Left hindlimb (tissue), 1 donor: Measurements from ENCODE around the gene AMIGO3.
"Not testable (repeated sequence)": the region's sequence is repeated elsewhere in the genome, so short reads cannot be mapped to it uniquely, and the experiment has no call there.

Source experiments
- DNase-seq: peaks from one replicate; pipeline ENCODE4 v3.0.0-alpha.2; 2018

Gene AMIGO3

GRCh38 chr3:49686346-49686745, 33.1 kb downstream of the AMIGO3 start:
- DNase-seq = not testable (repeated sequence)

GRCh38 chr3:49685846-49686245, 33.6 kb downstream of the AMIGO3 start:
- DNase-seq = not testable (repeated sequence)

GRCh38 chr3:49685103-49685502, 34.4 kb downstream of the AMIGO3 start:
- not testable (repeated sequence) for DNase-seq

- not testable (repeated sequence) for DNase-seq
These were observed 35.0 kb downstream of the AMIGO3 start for GRCh38 chr3:49684453-49684852.

GRCh38 chr3:49683162-49683561, 36.3 kb downstream of the AMIGO3 start:
- DNase-seq = no peak

- DNase-seq = no peak
These were observed 37.9 kb downstream of the AMIGO3 start for GRCh38 chr3:49681543-49681942.

- no peak for DNase-seq
These were observed 38.3 kb downstream of the AMIGO3 start for GRCh38 chr3:49681232-49681522.

- DNase-seq = no peak
These were observed 38.8 kb downstream of the AMIGO3 start for GRCh38 chr3:49680493-49681231.

GRCh38 chr3:49675912-49676311, 43.6 kb downstream of the AMIGO3 start:
- DNase-seq = no peak

- DNase-seq = no peak
These were observed 44.9 kb downstream of the AMIGO3 start for GRCh38 chr3:49674497-49674983.

GRCh38 chr3:49673715-49674496, 45.6 kb downstream of the AMIGO3 start, which contains the start of gene APEH:
Gene APEH (plus strand): TSS chr3:49674351. CDS start chr3:49674402, 51 bp downstream.
- peak; percentile 96 for DNase-seq

- no peak for DNase-seq
These were observed 46.3 kb downstream of the AMIGO3 start for GRCh38 chr3:49673121-49673714.

- DNase-seq = peak; percentile 71
These were observed 47.9 kb downstream of the AMIGO3 start for GRCh38 chr3:49671291-49672288.

GRCh38 chr3:49670940-49671290, 48.6 kb downstream of the AMIGO3 start:
- no peak for DNase-seq

GRCh38 chr3:49669352-49669751, 50.1 kb downstream of the AMIGO3 start:
- no peak for DNase-seq

- DNase-seq = no peak
These were observed 50.6 kb downstream of the AMIGO3 start for GRCh38 chr3:49668861-49669260.

GRCh38 chr3:49668414-49668797, 51.1 kb downstream of the AMIGO3 start:
- DNase-seq = no peak

- no peak for DNase-seq
These were observed 51.6 kb downstream of the AMIGO3 start for GRCh38 chr3:49667701-49668413.
